Measurements from ENCODE around the gene TAPT1.
A peak's percentile ranks its signal among the peaks of the same experiment; 100 is the strongest.

The TAPT1 gene

DNA sequence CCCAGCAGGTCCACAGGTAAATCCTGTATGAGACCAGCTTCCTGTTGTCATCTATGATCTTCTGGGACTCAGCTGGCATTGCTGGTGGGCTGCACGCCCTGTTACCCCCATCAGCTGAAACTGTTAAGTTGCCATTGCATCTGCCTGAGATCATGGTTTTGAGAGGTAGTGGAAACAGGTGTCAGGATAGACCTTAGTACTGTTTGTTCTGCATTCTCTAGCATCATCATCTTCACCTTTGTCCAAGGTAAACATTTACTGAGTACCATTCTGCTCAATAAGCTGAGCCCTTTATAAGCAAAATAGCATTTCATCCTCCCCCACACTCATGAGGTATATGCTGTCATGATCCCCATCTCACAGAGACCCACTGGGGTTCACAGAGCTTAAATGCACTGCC is 99.6 kb downstream of the TAPT1 start:
- no peak for DNase-seq

DNA sequence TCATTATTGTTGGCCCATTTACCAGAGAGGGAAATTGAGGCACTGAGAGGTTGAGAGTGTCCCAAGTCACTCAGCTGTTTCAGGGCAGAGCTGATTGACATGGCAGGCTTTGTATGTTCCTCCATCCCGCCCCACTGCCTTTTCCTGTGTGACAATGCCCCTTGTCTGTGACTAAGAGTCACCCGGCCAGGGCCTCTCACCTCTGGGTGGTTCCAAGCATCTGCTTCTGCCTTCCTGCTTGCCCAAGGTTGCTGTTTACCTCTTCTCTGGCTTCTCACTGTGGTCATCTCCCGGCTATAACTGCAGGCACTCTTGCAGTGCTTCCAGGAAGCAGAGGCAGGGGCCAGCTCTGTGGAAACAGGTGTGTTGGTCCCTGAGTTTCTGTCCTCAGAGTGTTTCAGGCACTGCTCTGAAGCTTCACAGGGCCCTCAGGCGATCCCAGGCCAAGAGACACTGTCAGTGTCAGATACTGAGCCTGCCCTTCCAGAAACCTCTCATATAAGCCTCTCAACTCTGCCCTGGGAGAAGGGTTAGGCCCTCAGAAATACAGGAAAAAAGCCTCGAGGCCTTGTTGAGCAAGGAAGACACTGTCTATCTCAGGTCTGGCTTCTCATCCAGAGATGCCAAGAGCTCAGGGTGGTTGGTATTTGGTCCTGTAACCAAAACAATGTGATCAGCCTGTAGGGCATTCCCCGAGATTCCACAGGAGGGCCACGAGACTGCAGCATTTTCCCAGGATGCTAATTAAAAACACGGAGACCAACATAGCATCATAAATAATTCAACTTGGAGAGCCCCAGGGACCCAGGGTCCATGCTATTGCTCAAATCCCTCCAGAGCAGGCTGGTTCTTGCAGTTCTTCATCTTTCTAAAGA is 100.5 kb downstream of the TAPT1 start:
- DNase-seq = no peak

DNA sequence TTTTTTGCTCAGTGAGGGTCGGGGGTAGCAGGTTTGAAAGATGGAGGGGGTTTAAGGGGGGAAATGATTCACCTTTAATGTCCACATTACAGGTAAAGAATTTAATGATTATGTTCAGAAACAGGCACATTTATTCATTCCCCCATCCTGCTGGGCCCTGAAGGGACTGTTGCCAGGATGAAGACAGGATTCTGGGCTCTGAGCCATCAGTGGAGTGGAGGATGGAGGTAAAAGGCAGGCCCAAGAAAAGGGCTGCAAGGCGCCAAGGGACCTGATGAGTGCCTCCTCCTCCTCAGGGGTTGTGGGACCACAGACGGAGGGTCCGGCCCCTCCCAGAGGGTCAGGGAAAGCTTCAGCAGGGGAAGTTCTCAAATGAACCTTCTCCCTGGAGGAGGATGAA is 102.0 kb downstream of the TAPT1 start:
- no peak for DNase-seq

DNA sequence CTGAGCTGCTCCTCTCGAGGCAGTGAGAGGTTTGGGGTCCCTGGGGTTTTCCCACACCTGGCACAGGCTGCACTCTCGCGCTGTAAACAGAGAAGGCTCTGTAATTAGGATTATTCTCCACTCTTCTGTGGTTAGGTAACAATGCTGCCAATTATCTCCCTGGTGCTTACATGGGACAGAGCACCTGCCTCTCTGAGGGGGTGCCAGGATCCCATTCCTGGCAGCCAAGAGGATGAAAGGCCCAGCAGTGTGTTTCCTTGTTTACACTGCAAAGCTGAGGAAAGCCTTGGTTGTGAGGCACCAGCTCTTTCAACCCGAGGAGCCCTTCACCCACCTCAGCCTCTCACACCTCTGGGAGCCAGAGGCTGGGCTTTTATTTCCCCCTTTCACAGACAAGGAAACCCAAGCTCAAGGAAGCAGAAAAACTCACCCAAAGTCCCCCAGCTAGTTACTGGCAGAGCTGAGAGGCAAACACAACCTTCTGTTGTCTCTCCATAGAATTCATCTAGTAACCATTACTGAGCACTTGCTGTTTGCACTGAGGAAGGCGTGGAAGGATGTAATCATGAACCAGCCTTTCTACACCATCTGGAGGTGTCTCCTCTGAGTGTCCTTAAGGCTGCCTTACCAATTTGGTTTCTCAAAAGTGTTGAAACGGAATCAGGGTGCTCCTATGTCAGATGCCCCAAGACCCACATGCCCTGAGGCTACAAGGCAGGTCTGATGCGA is 102.8 kb downstream of the TAPT1 start:
- no peak for DNase-seq

DNA sequence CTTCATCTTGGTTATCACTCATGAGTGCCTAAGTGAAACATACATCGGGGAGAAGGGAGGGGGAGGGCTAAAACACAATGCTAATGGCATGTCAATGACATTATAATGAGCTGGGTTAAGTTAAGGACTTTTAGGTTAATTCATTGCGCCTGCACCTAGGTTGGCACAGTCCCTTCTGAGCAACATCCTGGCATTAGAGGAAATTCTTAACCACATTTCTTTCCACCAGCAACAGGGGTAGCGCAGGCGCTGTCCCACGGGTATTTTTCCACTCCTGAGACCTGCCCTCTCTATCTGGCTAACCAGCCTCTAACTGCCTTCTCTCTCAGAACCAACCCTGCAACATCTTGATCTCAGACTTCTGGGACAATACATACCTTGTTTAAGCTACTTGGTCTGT is 103.5 kb downstream of the TAPT1 start:
- DNase-seq = peak; percentile 25 to 43

DNA sequence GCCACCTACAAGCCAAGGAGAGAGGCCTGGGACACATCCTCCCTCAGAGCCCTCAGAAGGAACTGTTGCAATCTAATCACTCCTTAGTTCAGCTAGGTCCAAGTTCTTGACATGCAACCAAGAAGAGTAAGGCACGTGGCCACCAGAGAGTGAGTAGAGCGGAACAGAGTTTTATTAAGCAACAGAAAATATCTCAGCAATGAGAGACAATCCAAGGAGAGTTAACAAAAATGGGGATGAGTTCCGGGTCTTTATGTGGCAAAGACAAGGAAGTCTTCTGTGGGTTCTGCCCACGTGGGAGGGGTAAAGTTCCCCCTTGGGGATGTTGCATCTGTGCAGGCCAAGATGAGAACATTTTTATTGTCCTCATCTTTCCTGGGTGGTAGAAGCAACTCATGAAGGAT is 104.0 kb downstream of the TAPT1 start:
- no peak for DNase-seq

DNA sequence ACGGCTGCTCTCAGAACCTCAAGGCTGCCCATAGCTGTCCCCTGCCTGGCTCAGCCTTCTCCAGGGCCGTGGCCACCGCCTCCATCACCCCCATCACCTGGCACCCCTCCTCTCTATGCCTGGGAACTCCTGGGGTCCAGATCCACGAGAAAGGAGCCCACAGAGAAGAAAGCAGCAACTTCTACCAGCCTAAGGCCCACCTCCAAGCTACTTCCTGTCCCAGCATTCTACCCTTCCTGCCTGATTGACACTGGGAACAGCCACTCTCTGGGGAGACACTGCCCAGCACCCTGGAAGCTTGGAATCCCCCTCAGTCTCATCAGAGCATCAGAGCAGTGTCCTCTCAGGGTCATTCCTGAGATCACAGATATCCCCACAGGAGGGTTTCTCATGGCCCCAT is 105.6 kb downstream of the TAPT1 start:
- DNase-seq = no peak

DNA sequence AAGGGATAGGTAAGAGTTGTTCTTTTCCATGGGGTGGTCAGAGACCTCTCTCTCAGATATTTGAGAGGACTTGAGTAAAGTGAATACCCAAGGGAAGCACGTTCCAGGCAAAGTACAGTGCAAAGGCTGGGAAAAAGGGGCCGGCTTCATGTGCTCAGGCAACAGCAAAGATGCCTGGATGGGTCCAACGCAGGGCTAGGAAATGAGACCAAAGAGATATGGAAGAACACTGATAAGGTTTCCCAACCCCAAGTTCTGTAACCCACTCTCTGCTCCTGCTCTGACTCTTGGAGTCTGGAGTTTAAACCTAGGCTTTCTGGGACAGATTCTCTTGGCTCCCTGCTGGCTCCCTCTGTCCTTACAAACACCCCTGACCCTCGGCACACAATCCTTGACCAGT is 106.3 kb downstream of the TAPT1 start:
- DNase-seq = no peak

DNA sequence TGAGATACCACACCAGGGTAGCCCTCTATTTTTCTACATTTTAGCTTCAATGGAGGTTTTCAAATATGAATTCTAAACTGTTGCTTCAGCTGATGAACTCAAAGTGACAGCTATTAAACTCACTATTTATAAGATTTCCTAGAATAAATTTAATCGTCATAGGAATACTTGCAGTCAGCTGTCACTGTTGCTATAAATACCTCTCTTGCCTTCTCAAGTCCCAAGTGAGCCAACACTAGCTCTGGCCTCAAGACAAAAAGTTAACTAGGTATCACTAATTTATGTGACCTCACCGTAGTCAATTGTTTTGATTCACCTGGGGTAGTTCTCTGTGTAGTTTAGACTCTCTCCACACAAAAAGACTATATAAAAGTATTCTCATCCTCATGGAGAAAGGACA is 108.2 kb downstream of the TAPT1 start:
- no peak for DNase-seq

DNA sequence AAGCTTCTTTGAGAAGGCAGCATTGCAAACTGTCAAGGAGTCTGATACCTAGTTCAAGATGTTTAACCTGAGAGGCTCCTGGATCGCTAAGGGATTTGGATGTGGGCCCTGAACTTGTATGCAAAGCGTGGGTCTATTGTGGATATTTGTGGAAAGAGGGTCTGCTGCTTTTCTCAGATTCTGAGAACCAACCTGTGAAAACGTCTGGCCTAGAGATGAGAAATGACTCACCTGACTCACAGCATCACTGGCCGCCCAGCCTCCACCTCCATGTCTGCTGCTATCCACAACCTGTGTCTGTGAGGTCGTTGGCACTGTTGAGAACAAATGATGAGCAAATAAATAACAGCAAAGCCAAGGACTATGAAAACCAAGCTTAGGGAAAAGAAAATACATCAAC is 109.1 kb downstream of the TAPT1 start:
- DNase-seq = no peak

DNA sequence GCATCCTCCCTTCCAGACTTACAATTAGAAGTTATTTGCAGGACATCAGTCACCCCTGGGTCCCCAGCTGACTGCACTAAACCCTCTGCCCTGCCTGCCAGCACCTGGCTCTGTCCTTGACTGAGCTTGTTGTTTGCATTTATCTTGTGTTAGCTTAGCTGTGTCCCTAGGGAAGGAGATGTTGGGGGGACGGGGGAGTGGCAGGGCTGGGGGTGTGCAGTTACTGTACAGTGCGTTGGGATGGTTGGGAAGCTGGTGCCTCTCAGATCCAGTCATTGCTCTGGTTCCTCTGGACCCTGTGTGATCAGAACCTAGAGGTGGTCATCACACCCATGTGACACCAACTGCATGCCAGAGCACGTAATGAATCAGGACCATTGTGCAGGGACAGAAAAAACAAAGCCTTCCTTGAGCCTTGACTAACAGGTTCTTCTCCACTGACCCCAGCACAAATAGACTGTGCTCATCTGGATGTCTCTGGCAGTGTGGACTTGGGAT is 109.7 kb downstream of the TAPT1 start:
- no peak for DNase-seq

DNA sequence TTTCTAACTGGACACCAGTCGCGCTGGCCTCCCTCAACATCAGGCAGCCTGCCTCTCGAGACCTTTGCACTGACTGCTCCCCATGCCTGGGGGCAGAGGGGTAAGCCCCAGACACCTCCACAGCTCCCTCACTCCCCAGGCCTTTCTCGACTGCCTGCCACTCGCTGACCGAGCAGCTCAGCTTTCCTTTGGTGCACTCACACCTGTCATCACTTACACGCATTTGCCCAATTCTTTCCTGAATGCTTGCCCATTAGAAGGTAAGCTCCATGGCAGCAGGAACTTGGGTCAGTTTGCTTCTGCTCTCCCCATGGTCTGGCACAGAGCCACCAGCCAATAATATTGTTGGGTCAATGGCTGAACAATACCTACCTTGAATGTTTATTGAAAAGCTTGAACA is 110.3 kb downstream of the TAPT1 start:
- DNase-seq = no peak

DNA sequence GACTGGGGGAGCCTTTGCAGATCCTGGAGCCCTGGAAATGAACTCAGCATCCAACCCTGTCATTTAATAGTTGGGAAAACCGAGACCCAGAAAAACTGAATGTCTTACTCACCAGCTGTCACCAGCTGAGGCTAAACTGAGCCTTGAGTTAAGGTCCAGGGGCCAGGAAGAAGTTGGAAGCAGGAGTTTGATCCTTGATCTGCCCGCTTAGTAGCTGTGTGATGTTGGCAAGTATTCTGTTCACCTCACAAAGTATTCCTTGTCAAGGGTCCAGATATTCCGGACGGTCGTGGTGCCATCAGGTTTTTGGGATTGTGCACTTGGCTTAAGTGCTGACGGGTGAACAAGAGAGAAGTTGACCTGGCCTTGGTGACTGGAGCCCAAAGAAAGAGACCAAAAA is 111.7 kb downstream of the TAPT1 start:
- no peak for DNase-seq

DNA sequence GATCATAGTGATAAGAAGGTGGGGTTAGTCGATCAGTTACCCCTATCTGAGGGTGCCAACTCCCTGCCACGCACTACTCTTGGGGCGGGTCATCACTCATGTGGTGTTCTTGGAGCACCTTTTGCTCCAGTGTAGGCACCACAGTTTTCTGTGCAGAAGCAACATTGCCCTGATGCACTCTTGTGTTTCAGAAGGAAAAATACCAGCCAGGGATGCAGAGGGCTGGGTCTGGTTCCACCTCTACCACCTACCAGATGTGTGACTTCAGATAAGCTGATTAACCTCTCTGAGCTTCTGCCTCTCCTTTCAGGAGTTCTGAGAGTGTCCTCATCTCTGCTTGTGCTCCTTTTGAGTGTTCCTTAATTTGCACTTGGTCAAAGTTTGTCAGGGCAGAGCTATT is 112.5 kb downstream of the TAPT1 start:
- DNase-seq = no peak

DNA sequence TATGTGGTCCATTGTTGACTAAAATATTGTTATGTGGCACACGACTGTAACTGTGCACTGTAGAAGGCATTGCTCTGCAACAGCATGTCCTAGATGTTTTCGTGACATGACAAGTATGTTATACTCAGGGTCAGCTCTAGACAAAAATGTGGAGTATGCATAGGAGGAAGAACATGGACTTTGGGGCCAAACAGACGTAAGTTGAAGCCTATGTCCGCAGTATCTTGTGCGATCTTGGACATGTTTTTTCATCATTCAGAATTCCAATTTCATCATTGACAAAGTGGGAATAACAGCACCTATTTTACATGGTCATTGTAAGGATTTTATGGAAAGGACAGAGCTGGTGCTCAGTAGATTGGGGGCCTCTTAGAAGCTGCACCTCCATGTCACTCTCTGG is 114.7 kb downstream of the TAPT1 start:
- DNase-seq = no peak

DNA sequence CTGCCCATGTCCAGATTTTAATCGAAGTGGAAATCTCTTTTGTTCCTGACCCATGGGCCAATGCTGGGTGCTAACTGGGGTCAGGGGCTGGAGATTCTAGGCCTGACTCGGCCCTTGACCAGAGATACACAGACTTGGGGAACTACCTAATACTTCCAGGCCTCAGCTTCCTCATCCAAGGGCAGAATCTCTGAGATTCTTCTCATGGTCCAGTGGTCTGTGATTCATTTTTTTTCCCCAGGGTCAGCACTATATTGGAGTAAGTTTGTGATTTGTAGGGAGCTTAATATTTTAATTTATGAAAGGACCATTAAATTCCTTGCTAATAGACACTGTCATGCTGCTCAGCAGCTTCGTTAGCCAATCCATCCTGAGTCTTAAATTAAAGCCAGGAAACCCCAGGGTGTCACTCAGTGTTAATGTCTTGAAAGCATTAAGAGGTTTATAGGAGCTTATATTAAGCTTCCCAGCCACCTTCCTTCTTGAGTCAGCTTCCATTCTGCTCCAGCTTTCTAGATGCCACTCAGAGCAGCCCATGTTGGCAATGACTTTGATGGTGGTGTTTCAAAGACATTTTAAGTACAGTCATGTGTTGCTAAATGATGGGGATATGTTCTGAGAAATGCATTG is 115.5 kb downstream of the TAPT1 start:
- DNase-seq = no peak
